ENCODE results near the gene ZSCAN10.
"Not testable (repeated sequence)": the region's sequence is repeated elsewhere in the genome, so short reads cannot be mapped to it uniquely, and the experiment has no call there.

ZSCAN10 gene

GRCh38 chr16:3140603-3141427 is 41.7 kb upstream of the ZSCAN10 start:
- TF ChIP-seq, protein P1, sequence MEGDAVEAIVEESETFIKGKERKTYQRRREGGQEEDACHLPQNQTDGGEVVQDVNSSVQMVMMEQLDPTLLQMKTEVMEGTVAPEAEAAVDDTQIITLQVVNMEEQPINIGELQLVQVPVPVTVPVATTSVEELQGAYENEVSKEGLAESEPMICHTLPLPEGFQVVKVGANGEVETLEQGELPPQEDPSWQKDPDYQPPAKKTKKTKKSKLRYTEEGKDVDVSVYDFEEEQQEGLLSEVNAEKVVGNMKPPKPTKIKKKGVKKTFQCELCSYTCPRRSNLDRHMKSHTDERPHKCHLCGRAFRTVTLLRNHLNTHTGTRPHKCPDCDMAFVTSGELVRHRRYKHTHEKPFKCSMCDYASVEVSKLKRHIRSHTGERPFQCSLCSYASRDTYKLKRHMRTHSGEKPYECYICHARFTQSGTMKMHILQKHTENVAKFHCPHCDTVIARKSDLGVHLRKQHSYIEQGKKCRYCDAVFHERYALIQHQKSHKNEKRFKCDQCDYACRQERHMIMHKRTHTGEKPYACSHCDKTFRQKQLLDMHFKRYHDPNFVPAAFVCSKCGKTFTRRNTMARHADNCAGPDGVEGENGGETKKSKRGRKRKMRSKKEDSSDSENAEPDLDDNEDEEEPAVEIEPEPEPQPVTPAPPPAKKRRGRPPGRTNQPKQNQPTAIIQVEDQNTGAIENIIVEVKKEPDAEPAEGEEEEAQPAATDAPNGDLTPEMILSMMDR (IDR thresholded peaks at IDR 0.05; ENCODE audit: extremely low read depth, missing control alignments), result no peak
- no peak for DNase-seq (ENCODE audit: low spot score)

DNA sequence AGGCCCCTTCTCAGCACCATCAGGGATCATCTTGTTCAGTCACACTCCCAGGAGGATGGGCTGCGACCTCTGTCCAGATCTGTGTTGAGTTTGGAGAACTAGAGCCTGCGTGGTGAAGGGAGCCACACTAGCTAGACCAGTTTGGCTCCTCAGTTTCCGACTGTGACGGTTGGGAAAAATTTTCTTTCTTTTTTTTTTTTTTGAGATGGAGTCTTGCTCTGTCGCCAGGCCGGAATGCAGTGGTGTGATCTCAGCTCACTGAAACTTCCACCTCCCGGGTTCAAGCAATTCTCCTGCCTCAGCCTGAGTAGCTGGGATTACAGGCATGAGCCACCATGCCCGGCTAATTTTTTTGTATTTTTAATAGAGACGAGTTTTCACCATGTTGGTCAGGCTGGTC is 40.5 kb upstream of the ZSCAN10 start:
- DNase-seq (ENCODE audit: low spot score), result not testable (repeated sequence)

GRCh38 chr16:3138823-3139426 is 39.8 kb upstream of the ZSCAN10 start:
- no peak for DNase-seq (ENCODE audit: low spot score)
- TF ChIP-seq, protein P1 (IDR thresholded peaks at IDR 0.05; ENCODE audit: extremely low read depth, missing control alignments), result no peak

DNA sequence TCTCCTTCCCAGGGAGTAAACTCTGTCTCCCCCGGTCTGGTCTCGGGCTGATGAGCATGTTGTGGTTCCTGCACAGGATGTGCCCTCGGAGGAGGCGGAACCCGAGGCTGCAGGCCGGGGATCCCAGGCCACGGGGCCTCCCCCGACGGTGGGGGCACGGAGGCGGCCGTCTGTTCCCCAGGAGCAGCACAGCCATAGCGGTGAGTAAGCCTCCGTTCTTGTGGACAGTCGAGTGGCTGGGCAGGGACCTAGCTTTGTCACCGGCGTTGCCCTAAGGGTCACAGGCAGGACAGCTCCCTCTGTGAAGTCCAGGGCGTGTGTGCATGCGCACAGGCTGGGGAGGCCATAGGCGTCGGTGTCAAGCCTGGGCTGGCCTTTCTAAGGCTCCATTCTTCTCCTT is 39.2 kb upstream of the ZSCAN10 start:
- TF ChIP-seq, protein P1 (IDR thresholded peaks at IDR 0.05; ENCODE audit: extremely low read depth, missing control alignments), result no peak

DNA sequence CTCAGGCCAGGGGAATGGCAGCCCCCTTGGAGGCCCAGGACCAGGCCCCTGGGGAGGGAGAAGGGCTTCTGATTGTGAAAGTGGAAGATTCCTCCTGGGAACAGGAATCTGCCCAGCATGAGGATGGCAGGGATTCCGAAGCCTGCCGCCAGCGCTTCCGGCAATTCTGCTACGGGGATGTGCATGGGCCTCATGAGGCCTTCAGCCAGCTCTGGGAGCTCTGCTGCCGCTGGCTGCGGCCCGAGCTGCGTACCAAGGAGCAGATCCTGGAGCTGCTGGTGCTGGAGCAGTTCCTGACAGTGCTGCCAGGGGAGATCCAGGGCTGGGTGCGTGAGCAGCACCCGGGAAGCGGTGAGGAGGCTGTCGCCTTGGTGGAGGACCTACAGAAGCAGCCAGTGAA is 38.2 kb upstream of the ZSCAN10 start:
- no peak for DNase-seq (ENCODE audit: low spot score)
- TF ChIP-seq, protein P1 (IDR thresholded peaks at IDR 0.05; ENCODE audit: extremely low read depth, missing control alignments), result no peak

More for the DNA sequence above, 39.2 kb upstream of the ZSCAN10 start:
- DNase-seq (ENCODE audit: low spot score), result no peak

DNA sequence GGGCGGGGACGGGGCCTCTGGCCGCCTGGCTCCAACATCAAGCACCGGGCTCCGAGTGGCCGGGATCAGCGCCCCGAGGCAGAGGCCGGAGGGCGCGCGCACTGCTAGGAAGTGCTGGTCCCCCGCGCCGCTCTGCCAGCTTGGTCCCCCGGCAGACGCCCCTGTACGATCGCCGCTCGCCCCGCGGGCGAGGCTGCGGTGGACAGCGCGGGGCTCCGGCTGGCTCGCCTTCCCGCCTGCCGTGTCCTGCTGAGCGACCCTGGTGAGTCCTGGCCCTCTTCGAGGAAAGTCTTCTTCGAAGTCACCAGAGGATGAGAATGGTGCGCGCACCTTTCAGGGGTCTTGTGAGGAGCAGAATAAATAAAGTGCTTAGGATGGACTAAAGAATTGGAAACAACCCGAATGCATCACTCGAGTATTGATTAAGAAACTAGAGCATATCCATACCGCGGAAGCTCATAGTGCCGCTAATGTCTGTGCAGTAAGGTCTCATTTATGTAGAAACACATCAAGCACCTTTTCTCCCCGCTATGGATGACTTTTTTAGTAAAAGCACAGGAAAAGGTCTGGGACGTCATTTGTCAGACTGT is 36.1 kb upstream of the ZSCAN10 start:
- no peak for DNase-seq (ENCODE audit: low spot score)
- TF ChIP-seq, protein P1 (IDR thresholded peaks at IDR 0.05; ENCODE audit: extremely low read depth, missing control alignments), result no peak

- peak; percentile 96 for DNase-seq (ENCODE audit: low spot score)
- TF ChIP-seq, protein P1 (IDR thresholded peaks at IDR 0.05; ENCODE audit: extremely low read depth, missing control alignments), result no peak
Measured at GRCh38 chr16:3134338-3135125, 35.4 kb upstream of the ZSCAN10 start, which contains the start of gene ZNF213. Gene ZNF213 (plus strand): TSS chr16:3135029. CDS start chr16:3137281, 2,252 bp downstream.
